Activated T-cell treated with anti-CD3 and anti-CD28 coated beads, Interleukin-2, amount 50 U/mL, for 4 hours (primary cell): ENCODE results near the gene RBBP5. TPM values are rescaled to one million over a fixed set of nuclear protein-coding genes. Genes with fewer than 3 reads are reported as not detected.

Experiments
- ATAC-seq, 2 donors: fragments of 200-7000 bp; cut with Tn5 transposase; one replicate each; pipeline ENCODE4 v1.10.0; 2021
- DNase-seq: peaks from one replicate; pipeline ENCODE4 v3.0.0-alpha.2; 2020
- H3K27me3 Mint-ChIP-seq: one replicate; pipeline ENCODE4 v1.8.0; 2021; ENCODE audit warnings: low read depth, mixed read lengths
- H3K36me3 Mint-ChIP-seq: one replicate; pipeline ENCODE4 v1.8.0; 2022; ENCODE audit warnings: mixed read lengths; ENCODE audit not compliant: insufficient read depth
- H3K4me1 Mint-ChIP-seq: one replicate; pipeline ENCODE4 v1.8.0; 2021; ENCODE audit warnings: low read depth, mixed read lengths
- H3K4me3 Mint-ChIP-seq: one replicate; pipeline ENCODE4 v1.8.0; 2021; ENCODE audit warnings: mild to moderate bottlenecking, moderate library complexity, mixed read lengths
- H3K9me3 Mint-ChIP-seq: one replicate; pipeline ENCODE4 v1.8.0; 2021; ENCODE audit warnings: mixed read lengths
- total RNA-seq, 3 donors: library from RNA; stranded (reverse); gene quantifications; one replicate each; pipeline ENCODE4 v1.2.1, GENCODE V29; 2021

The RBBP5 gene
- total RNA-seq, 3 donors from 2014 or later, result 27.4 to 36.2 (median 31.2) TPM

- Mint-ChIP-seq H3K4me3 (no peak overlapping the region), H3K4me1 (no peaks in the 10 kb centered on the region), H3K27me3 (peaks cover 50% of the 10 kb centered on the region), H3K9me3 (no peaks in the 10 kb centered on the region), H3K36me3 (no peaks in the 10 kb centered on the region)
- ATAC-seq (no peak), DNase-seq (no peak)
Measured at GRCh38 chr1:205045146-205045545, 76.6 kb downstream of the RBBP5 start.

- ATAC-seq (no peak), DNase-seq (no peak)
- Mint-ChIP-seq H3K27me3 (peaks cover 50% of the 10 kb centered on the region), H3K4me3 (no peak overlapping the region), H3K4me1 (no peaks in the 10 kb centered on the region), H3K36me3 (no peaks in the 10 kb centered on the region), H3K9me3 (no peaks in the 10 kb centered on the region)
Measured at GRCh38 chr1:205044741-205045140, 77.0 kb downstream of the RBBP5 start.

- peaks cover 50% of the 10 kb centered on the region for H3K27me3 Mint-ChIP-seq
Measured at GRCh38 chr1:205043866-205044265, 77.9 kb downstream of the RBBP5 start.

GRCh38 chr1:205042911-205043806, 78.6 kb downstream of the RBBP5 start, which contains the start of gene CNTN2:
CNTN2 (plus strand) TSS chr1:205043212; CDS start chr1:205053186, 9,974 bp downstream.
- H3K36me3 Mint-ChIP-seq, result no peaks in the 10 kb centered on the region
- H3K4me3 Mint-ChIP-seq, result no peak within 1 kb of the TSS
- peak; percentile 18 to 41 for ATAC-seq
- H3K4me1 Mint-ChIP-seq, result no peaks in the 10 kb centered on the region
- H3K27me3 Mint-ChIP-seq, result peaks cover 50% of the 10 kb centered on the region
- no peaks in the 10 kb centered on the region for H3K9me3 Mint-ChIP-seq
- no peak for DNase-seq

More at GRCh38 chr1:205043866-205044265, 77.9 kb downstream of the RBBP5 start:
- H3K36me3 Mint-ChIP-seq, result no peaks in the 10 kb centered on the region
- H3K9me3 Mint-ChIP-seq, result no peaks in the 10 kb centered on the region
- DNase-seq (no peak), ATAC-seq (no peak)
- no peak overlapping the region for H3K4me3 Mint-ChIP-seq
- no peaks in the 10 kb centered on the region for H3K4me1 Mint-ChIP-seq

GRCh38 chr1:205041998-205042910, 79.5 kb downstream of the RBBP5 start:
- Mint-ChIP-seq H3K36me3 (no peaks in the 10 kb centered on the region), H3K4me3 (no peak overlapping the region), H3K9me3 (no peaks in the 10 kb centered on the region), H3K4me1 (no peaks in the 10 kb centered on the region), H3K27me3 (peaks cover 45% of the 10 kb centered on the region)
- DNase-seq (no peak), ATAC-seq (no peak)

- peaks cover 42% of the 10 kb centered on the region for H3K27me3 Mint-ChIP-seq
- ATAC-seq, result no peak
- no peaks in the 10 kb centered on the region for H3K9me3 Mint-ChIP-seq
- DNase-seq, result no peak
- H3K4me3 Mint-ChIP-seq, result no peak overlapping the region
- H3K36me3 Mint-ChIP-seq, result no peaks in the 10 kb centered on the region
- no peaks in the 10 kb centered on the region for H3K4me1 Mint-ChIP-seq
Measured at GRCh38 chr1:205041001-205041715, 80.6 kb downstream of the RBBP5 start.

- Mint-ChIP-seq H3K27me3 (peaks cover 22% of the 10 kb centered on the region), H3K4me3 (no peak overlapping the region), H3K4me1 (no peaks in the 10 kb centered on the region), H3K36me3 (no peaks in the 10 kb centered on the region), H3K9me3 (peaks cover 7% of the 10 kb centered on the region)
- ATAC-seq (no peak), DNase-seq (no peak)
Measured at GRCh38 chr1:205038132-205038786, 83.5 kb downstream of the RBBP5 start.

GRCh38 chr1:205037539-205037938, 84.2 kb downstream of the RBBP5 start:
- Mint-ChIP-seq H3K4me1 (no peaks in the 10 kb centered on the region), H3K27me3 (peaks cover 19% of the 10 kb centered on the region), H3K9me3 (peaks cover 7% of the 10 kb centered on the region), H3K36me3 (no peaks in the 10 kb centered on the region), H3K4me3 (no peak overlapping the region)
- ATAC-seq, result no peak
- DNase-seq, result no peak

Other genes starting within 250 kb of the RBBP5 start
- gene CNTN2, start 78.8 kb downstream of the RBBP5 start, total RNA-seq, result not detected
- gene TMEM81, start 37.5 kb downstream of the RBBP5 start, total RNA-seq, result 1 to 10 TPM; 2.3 to 3.1 (median 2.9) TPM
- gene DSTYK, start 89.7 kb upstream of the RBBP5 start, total RNA-seq, result 10 to 100 TPM; 13.8 to 15.9 (median 15.0) TPM
- 10 to 100 TPM in 2 of 3 donors, 1 to 10 TPM in 1; 7.8 to 13.6 (median 11.5) TPM for gene TMCC2, start 106.0 kb upstream of the RBBP5 start, total RNA-seq
- 1 to 10 TPM; 1.4 to 1.7 (median 1.5) TPM for gene NUAK2, start 199.8 kb upstream of the RBBP5 start, total RNA-seq
- under 1 TPM in 1 of 3 donors, not detected in 2; 0.05 TPM for gene KLHDC8A, start 234.9 kb upstream of the RBBP5 start, total RNA-seq